ENCODE measurements around the gene RAG1. TPM values are rescaled to one million over a fixed set of nuclear protein-coding genes. Genes with fewer than 3 reads are reported as not detected.

The RAG1 gene
- total and polyA plus RNA-seq, 2 of the 8 experiments (the other 6 are each of a cell fraction or from before 2014, with no cell fraction given) = 0.14 to 0.58 TPM

DNA sequence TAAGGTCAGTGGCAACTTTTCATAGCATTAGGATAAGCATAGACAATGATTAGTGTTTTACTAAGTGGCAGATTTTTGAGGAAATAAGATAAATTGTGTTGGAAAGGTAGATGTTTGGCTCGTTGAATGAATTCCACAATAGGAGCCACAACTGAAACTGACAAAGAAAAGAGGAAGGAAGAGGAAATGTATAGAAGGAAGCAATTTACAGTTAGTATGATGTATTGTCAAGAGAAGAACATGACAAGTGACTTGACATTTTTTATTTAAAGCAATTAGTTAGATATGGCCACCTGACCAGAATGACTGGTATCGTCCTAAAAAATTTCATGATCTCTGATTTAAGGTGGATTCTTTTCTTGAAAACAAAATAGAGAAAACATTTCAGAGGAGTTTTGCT is 33.3 kb downstream of the RAG1 start (continued):
- TF ChIP-seq CBX5 (IDR thresholded peaks at IDR 0.05; ENCODE audit: low read depth, low read length) (no peak), SP1 (IDR thresholded peaks at IDR 0.05; ENCODE audit: low read depth, low read length) (no peak), EGR1 (IDR thresholded peaks at IDR 0.05; ENCODE audit: borderline replicate concordance, low read depth, low read length) (no peak), SIX5 (IDR thresholded peaks at IDR 0.05; ENCODE audit: low read depth, low read length) (no peak), EP300 (IDR thresholded peaks at IDR 0.05; ENCODE audit: borderline replicate concordance in 1 of 2, low read depth in 2 of 2, low read length in 2 of 2) (no peak), NANOG (IDR thresholded peaks at IDR 0.05; ENCODE audit: insufficient read depth, low read depth, low read length, poor library complexity, severe bottlenecking) (no peak), SIRT6 (IDR thresholded peaks at IDR 0.05; ENCODE audit: low read length) (no peak), CHD1 (IDR thresholded peaks at IDR 0.05; ENCODE audit: low read depth, low read length) (no peak), KDM5A (IDR thresholded peaks at IDR 0.05; ENCODE audit: low read length) (no peak)
